ENCODE results near the gene NHSL1. TPM values are rescaled to one million over a fixed set of nuclear protein-coding genes. Genes with fewer than 3 reads are reported as not detected.

The NHSL1 gene
- total and polyA plus RNA-seq, 7 experiments from 2014 or later: 0.05 to 1.2 (median 0.47) TPM; not detected in 1

GRCh38 chr6:138434925-138435324 lies 64.4 kb downstream of the NHSL1 start:
- no peak overlapping the region for H3K27ac ChIP-seq (ENCODE audit: low read depth, low read length)
- ChIA-PET CTCF (interaction anchor here (0.6 to 0.7 kb wide), 2 partner anchors 24 to 56 kb away, joined by 3 to 4 read pairs; no protein-coding TSS in a partner anchor), POLR2A (no interaction called here)
- peak overlapping the region in 1 of 9 donors; percentile 18 for H3K27ac Mint-ChIP-seq
- H3K4me1 ChIP-seq (ENCODE audit: control insufficient read depth in 2 of 2, insufficient read depth in 2 of 2, low read length in 2 of 2): no peaks in the 10 kb centered on the region
- intact Hi-C loops (cut with micrococcal nuclease): no loop called here
- H3K9me3 Mint-ChIP-seq: no peaks in the 10 kb centered on the region
- H3K36me3 Mint-ChIP-seq: no peaks in the 10 kb centered on the region
- H3K27me3 Mint-ChIP-seq: peaks cover 0 to 7% (median 2%) of the 10 kb centered on the region in 5 donors
- no peaks in the 10 kb centered on the region for H3K27me3 ChIP-seq (ENCODE audit: control insufficient read depth in 2 of 2, insufficient read depth in 2 of 2, low read length in 2 of 2)
- H3K4me3 Mint-ChIP-seq: no peak overlapping the region
- no peaks in the 10 kb centered on the region for H3K9me3 ChIP-seq (ENCODE audit: control insufficient read depth in 2 of 3, low read length in 3 of 3)
- ATAC-seq: peak; percentile 42
- peaks cover 0 to 7% (median 0%) of the 10 kb centered on the region in 7 donors for H3K4me1 Mint-ChIP-seq
- H3K36me3 ChIP-seq (ENCODE audit: control insufficient read depth in 2 of 3, insufficient read depth in 3 of 3, low read length in 3 of 3): no peaks in the 10 kb centered on the region
- no peak for DNase-seq
- no peak overlapping the region for H3K4me3 ChIP-seq (ENCODE audit: low read length)

DNA sequence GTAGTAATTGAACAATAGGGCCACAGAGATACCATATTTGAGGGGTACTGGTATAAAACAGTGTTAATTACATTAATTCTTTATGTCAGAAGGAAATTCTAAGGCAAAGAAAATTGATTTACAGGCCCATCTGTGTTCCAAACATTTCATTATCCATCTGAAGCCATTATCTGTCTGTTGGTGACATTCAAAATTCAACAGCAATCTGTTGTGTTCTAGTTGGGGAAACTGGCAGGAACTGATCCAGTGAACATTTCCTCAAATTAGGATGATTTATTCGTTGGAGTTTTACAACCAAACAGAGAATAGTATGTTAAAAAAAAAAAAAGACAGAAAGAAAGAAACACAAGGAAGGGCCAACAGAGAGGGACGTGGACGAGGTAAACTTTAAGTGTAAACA lies 65.2 kb downstream of the NHSL1 start:
- intact Hi-C loops (cut with micrococcal nuclease): no loop called here
- Histone ChIP-seq H3K36me3 (ENCODE audit: control insufficient read depth in 2 of 3, insufficient read depth in 3 of 3, low read length in 3 of 3) (no peaks in the 10 kb centered on the region), H3K4me3 (ENCODE audit: low read length) (no peak overlapping the region), H3K9me3 (ENCODE audit: control insufficient read depth in 2 of 3, low read length in 3 of 3) (no peaks in the 10 kb centered on the region), H3K4me1 (ENCODE audit: control insufficient read depth in 2 of 2, insufficient read depth in 2 of 2, low read length in 2 of 2) (no peaks in the 10 kb centered on the region), H3K27me3 (ENCODE audit: control insufficient read depth in 2 of 2, insufficient read depth in 2 of 2, low read length in 2 of 2) (no peaks in the 10 kb centered on the region), H3K27ac (ENCODE audit: low read depth, low read length) (no peak overlapping the region)
- no peaks in the 10 kb centered on the region for H3K9me3 Mint-ChIP-seq
- no peaks in the 10 kb centered on the region for H3K36me3 Mint-ChIP-seq
- no peak overlapping the region for H3K27ac Mint-ChIP-seq
- H3K27me3 Mint-ChIP-seq: peaks cover 0 to 7% (median 3%) of the 10 kb centered on the region in 5 donors
- DNase-seq (no peak), ATAC-seq (no peak)
- CTCF ChIA-PET: no interaction called here
- peaks cover 0 to 7% (median 0%) of the 10 kb centered on the region in 7 donors for H3K4me1 Mint-ChIP-seq
- H3K4me3 Mint-ChIP-seq: no peak overlapping the region
- POLR2A ChIA-PET: no interaction called here

DNA sequence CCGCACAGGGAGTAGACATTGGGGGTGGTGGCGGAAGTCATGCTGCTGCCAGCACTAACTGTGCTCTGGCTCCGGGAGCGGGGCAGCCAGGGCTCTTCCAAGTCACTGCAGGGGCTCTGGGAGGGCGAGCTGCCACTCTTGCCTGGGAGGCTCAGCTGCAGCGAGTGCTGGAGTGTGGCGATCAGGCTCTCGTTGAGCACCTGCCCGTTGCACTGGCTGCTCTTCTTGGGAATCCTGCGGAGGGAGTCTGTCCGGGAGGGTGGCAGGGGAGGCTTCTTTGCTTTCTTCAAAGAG lies 67.3 kb downstream of the NHSL1 start:
- DNase-seq (no peak), ATAC-seq (no peak)
- intact Hi-C loops (cut with micrococcal nuclease): no loop called here
- H3K27me3 Mint-ChIP-seq: peaks cover 0 to 7% (median 5%) of the 10 kb centered on the region in 5 donors
- H3K27ac Mint-ChIP-seq: no peak overlapping the region
- Histone ChIP-seq H3K27ac (ENCODE audit: low read depth, low read length) (no peak overlapping the region), H3K36me3 (ENCODE audit: control insufficient read depth in 2 of 3, insufficient read depth in 3 of 3, low read length in 3 of 3) (no peaks in the 10 kb centered on the region), H3K27me3 (ENCODE audit: control insufficient read depth in 2 of 2, insufficient read depth in 2 of 2, low read length in 2 of 2) (no peaks in the 10 kb centered on the region), H3K4me3 (ENCODE audit: low read length) (no peak overlapping the region), H3K4me1 (ENCODE audit: control insufficient read depth in 2 of 2, insufficient read depth in 2 of 2, low read length in 2 of 2) (no peaks in the 10 kb centered on the region), H3K9me3 (ENCODE audit: control insufficient read depth in 2 of 3, low read length in 3 of 3) (no peaks in the 10 kb centered on the region)
- H3K36me3 Mint-ChIP-seq: no peaks in the 10 kb centered on the region
- no peaks in the 10 kb centered on the region for H3K9me3 Mint-ChIP-seq
- ChIA-PET CTCF (interaction anchor here (1.0 to 1.3 kb wide), 2 partner anchors 14 to 89 kb away, joined by 3 read pairs; no protein-coding TSS in a partner anchor), POLR2A (no interaction called here)
- peaks cover 0 to 7% (median 0%) of the 10 kb centered on the region in 7 donors for H3K4me1 Mint-ChIP-seq
- H3K4me3 Mint-ChIP-seq: no peak overlapping the region

GRCh38 chr6:138431256-138432062 lies 67.8 kb downstream of the NHSL1 start:
- Histone ChIP-seq H3K9me3 (ENCODE audit: control insufficient read depth in 2 of 3, low read length in 3 of 3) (no peaks in the 10 kb centered on the region), H3K36me3 (ENCODE audit: control insufficient read depth in 2 of 3, insufficient read depth in 3 of 3, low read length in 3 of 3) (no peaks in the 10 kb centered on the region), H3K27me3 (ENCODE audit: control insufficient read depth in 2 of 2, insufficient read depth in 2 of 2, low read length in 2 of 2) (no peaks in the 10 kb centered on the region), H3K4me3 (ENCODE audit: low read length) (no peak overlapping the region), H3K27ac (ENCODE audit: low read depth, low read length) (no peak overlapping the region), H3K4me1 (ENCODE audit: control insufficient read depth in 2 of 2, insufficient read depth in 2 of 2, low read length in 2 of 2) (no peaks in the 10 kb centered on the region)
- Mint-ChIP-seq H3K36me3 (no peaks in the 10 kb centered on the region), H3K4me3 (no peak overlapping the region), H3K27me3 (peaks cover 0 to 7% (median 5%) of the 10 kb centered on the region in 5 donors), H3K27ac (peak overlapping the region in 1 of 9 donors; percentile 20), H3K9me3 (no peaks in the 10 kb centered on the region), H3K4me1 (peaks cover 0 to 7% (median 0%) of the 10 kb centered on the region in 7 donors)
- DNase-seq (no peak), ATAC-seq (peak; percentile 76)
- CTCF ChIA-PET: interaction anchor here (0.6 to 6.7 kb wide), 6 partner anchors 15 to 90 kb away, joined by 3 to 120 read pairs (median 16); no protein-coding TSS in a partner anchor
- intact Hi-C loops (cut with micrococcal nuclease): no loop called here
- POLR2A ChIA-PET: no interaction called here

- Mint-ChIP-seq H3K27ac (no peak overlapping the region), H3K27me3 (peaks cover 0 to 7% (median 5%) of the 10 kb centered on the region in 5 donors), H3K36me3 (no peaks in the 10 kb centered on the region), H3K9me3 (no peaks in the 10 kb centered on the region), H3K4me3 (no peak overlapping the region), H3K4me1 (peaks cover 0 to 7% (median 0%) of the 10 kb centered on the region in 7 donors)
- H3K36me3 ChIP-seq (ENCODE audit: control insufficient read depth in 2 of 3, insufficient read depth in 3 of 3, low read length in 3 of 3): no peaks in the 10 kb centered on the region
- H3K4me3 ChIP-seq (ENCODE audit: low read length): no peak overlapping the region
- H3K9me3 ChIP-seq (ENCODE audit: control insufficient read depth in 2 of 3, low read length in 3 of 3): no peaks in the 10 kb centered on the region
- intact Hi-C loops (cut with micrococcal nuclease): no loop called here
- ChIA-PET POLR2A (interaction anchor here (1.4 to 2.4 kb wide), 2 partner anchors 25 to 78 kb away, joined by 3 to 12 read pairs; no protein-coding TSS in a partner anchor), CTCF (interaction anchor here (0.6 to 6.7 kb wide), 10 partner anchors 11 to 315 kb away, joined by 3 to 120 read pairs (median 8); no protein-coding TSS in a partner anchor)
- no peaks in the 10 kb centered on the region for H3K4me1 ChIP-seq (ENCODE audit: control insufficient read depth in 2 of 2, insufficient read depth in 2 of 2, low read length in 2 of 2)
- H3K27ac ChIP-seq (ENCODE audit: low read depth, low read length): no peak overlapping the region
- ATAC-seq (no peak), DNase-seq (no peak)
- H3K27me3 ChIP-seq (ENCODE audit: control insufficient read depth in 2 of 2, insufficient read depth in 2 of 2, low read length in 2 of 2): no peaks in the 10 kb centered on the region
Measured at GRCh38 chr6:138430361-138431145, 68.7 kb downstream of the NHSL1 start.

- no peak overlapping the region for H3K4me3 ChIP-seq (ENCODE audit: low read length)
- no peaks in the 10 kb centered on the region for H3K9me3 ChIP-seq (ENCODE audit: control insufficient read depth in 2 of 3, low read length in 3 of 3)
- intact Hi-C loops (cut with micrococcal nuclease): loop anchor here (1.0 to 10.0 kb wide), 9 partner anchors 25 to 427 kb away; no protein-coding TSS in a partner anchor
- H3K36me3 Mint-ChIP-seq: no peaks in the 10 kb centered on the region
- H3K27ac Mint-ChIP-seq: no peak overlapping the region
- CTCF ChIA-PET: interaction anchor here (0.6 to 6.7 kb wide), 13 partner anchors 12 to 321 kb away, joined by 3 to 120 read pairs (median 4); no protein-coding TSS in a partner anchor
- H3K4me1 ChIP-seq (ENCODE audit: control insufficient read depth in 2 of 2, insufficient read depth in 2 of 2, low read length in 2 of 2): no peaks in the 10 kb centered on the region
- no peaks in the 10 kb centered on the region for H3K9me3 Mint-ChIP-seq
- H3K4me1 Mint-ChIP-seq: peaks cover 0 to 6% (median 0%) of the 10 kb centered on the region in 7 donors
- POLR2A ChIA-PET: interaction anchor here (1.4 to 2.4 kb wide), 2 partner anchors 26 to 79 kb away, joined by 3 to 12 read pairs; no protein-coding TSS in a partner anchor
- no peaks in the 10 kb centered on the region for H3K27me3 ChIP-seq (ENCODE audit: control insufficient read depth in 2 of 2, insufficient read depth in 2 of 2, low read length in 2 of 2)
- no peak overlapping the region for H3K4me3 Mint-ChIP-seq
- no peaks in the 10 kb centered on the region for H3K36me3 ChIP-seq (ENCODE audit: control insufficient read depth in 2 of 3, insufficient read depth in 3 of 3, low read length in 3 of 3)
- no peak for ATAC-seq
- DNase-seq: no peak
- no peak overlapping the region for H3K27ac ChIP-seq (ENCODE audit: low read depth, low read length)
- peaks cover 0 to 7% (median 5%) of the 10 kb centered on the region in 5 donors for H3K27me3 Mint-ChIP-seq
Measured at GRCh38 chr6:138429761-138430160, 69.5 kb downstream of the NHSL1 start.
